DOHH2 (cell line): ENCODE results near the gene NOL4L.

Experiments
- H3F3A ChIP-seq: fragments of 200-600 bp; sonication (generic), shearing (Covaris generic); 2 replicates; pipeline ENCODE4 v1.6.0; 2016; ENCODE audit warnings: antibody characterized with exemption, mild to moderate bottlenecking; ENCODE audit not compliant: control insufficient read depth, insufficient read depth
- H3K27ac ChIP-seq: fragments of 200-600 bp; sonication (generic); 2 replicates; pipeline ENCODE4 v1.5.1; 2014; ENCODE audit warnings: low read depth, mild to moderate bottlenecking, low read length, moderate library complexity
- H3K27me3 ChIP-seq: fragments of 200-600 bp; sonication (generic); 2 replicates; pipeline ENCODE4 v1.6.1; 2014; ENCODE audit warnings: mild to moderate bottlenecking, low read length, mixed read lengths; ENCODE audit not compliant: control insufficient read depth
- H3K36me3 ChIP-seq: fragments of 200-600 bp; sonication (generic); 2 replicates; pipeline ENCODE4 v1.6.1; 2014; ENCODE audit warnings: mild to moderate bottlenecking, low read length, moderate library complexity, mixed read lengths; ENCODE audit not compliant: control insufficient read depth
- H3K4me1 ChIP-seq: fragments of 200-600 bp; sonication (generic); 2 replicates; pipeline ENCODE4 v1.6.1; 2014; ENCODE audit warnings: mild to moderate bottlenecking, low read length, mixed read lengths; ENCODE audit not compliant: control insufficient read depth
- H3K4me2 ChIP-seq: fragments of 200-600 bp; sonication (generic); 2 replicates; pipeline ENCODE4 v1.6.0; 2014; ENCODE audit warnings: mild to moderate bottlenecking, low read length, moderate library complexity
- H3K4me3 ChIP-seq: fragments of 200-600 bp; sonication (generic); 2 replicates; pipeline ENCODE4 v1.5.1; 2014; ENCODE audit warnings: mild to moderate bottlenecking, low read length, mixed read lengths
- H3K79me2 ChIP-seq: fragments of 200-600 bp; sonication (generic); 2 replicates; pipeline ENCODE4 v1.6.1; 2014; ENCODE audit warnings: mild to moderate bottlenecking, low read length, mixed read lengths; ENCODE audit not compliant: control insufficient read depth
- H3K9me2 ChIP-seq: fragments of 200-600 bp; sonication (generic); replicated peaks from 2 replicates; pipeline ENCODE4 v1.6.1; 2014; ENCODE audit warnings: mild to moderate bottlenecking, low read length, mixed read lengths; ENCODE audit not compliant: control insufficient read depth
- H3K9me3 ChIP-seq: fragments of 200-600 bp; sonication (generic); 2 replicates; pipeline ENCODE4 v1.6.1; 2014; ENCODE audit warnings: antibody characterized with exemption, low read length, mixed read lengths; ENCODE audit not compliant: control insufficient read depth, insufficient read depth
- H4K20me1 ChIP-seq: fragments of 200-600 bp; sonication (generic); 2 replicates; pipeline ENCODE4 v1.6.0; 2014; ENCODE audit warnings: low read depth, mild to moderate bottlenecking, antibody characterized with exemption, low read length, moderate library complexity; ENCODE audit not compliant: control insufficient read depth, insufficient read depth
- EZH2phosphoT487 ChIP-seq: fragments of 200-600 bp; sonication (generic); IDR thresholded peaks from 2 replicates; pipeline ENCODE4 v1.6.1; 2017; ENCODE audit warnings: borderline replicate concordance, mild to moderate bottlenecking, antibody characterized with exemption, low read length, moderate library complexity, mixed read lengths
- TF ChIP-seq, protein P1 (sequence below): fragments of 200-600 bp; sonication (generic); IDR thresholded peaks from one replicate; pipeline ENCODE4 v1.5.1; 2014; ENCODE audit warnings: antibody characterized with exemption, mild to moderate bottlenecking, low read depth, low read length; ENCODE audit not compliant: poor library complexity, severe bottlenecking

The NOL4L gene

DNA sequence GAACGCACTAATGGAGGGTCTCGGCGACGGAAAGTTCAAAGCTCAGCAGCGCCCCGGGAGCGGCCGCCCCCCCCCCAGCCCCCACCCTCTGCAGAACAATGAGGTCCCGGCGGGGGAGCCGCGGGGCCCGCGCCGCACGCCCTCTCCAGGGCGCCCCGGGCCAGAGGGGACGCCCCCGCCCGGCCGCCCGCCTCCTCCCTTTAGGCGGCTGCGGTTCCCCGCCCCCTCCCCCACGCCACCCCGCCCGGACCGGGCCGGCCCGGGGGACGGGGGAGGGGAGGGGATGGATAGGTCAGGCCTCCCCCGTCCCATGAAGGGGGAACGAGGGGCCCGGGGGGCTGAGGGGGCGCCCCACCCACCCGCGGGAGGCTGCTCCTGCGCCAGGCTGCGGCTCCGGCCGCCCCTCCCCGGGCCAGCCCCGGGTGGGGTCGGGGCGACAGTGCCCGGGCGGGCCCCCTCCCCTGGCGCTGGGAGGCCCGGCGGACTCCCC is 1.5 kb downstream of the NOL4L start:
- peaks cover 30% of the 10 kb centered on the region for H3K27me3 ChIP-seq
- H3K36me3 ChIP-seq: no peaks in the 10 kb centered on the region
- H3K9me2 ChIP-seq: no peaks in the 10 kb centered on the region
- TF ChIP-seq EZH2phosphoT487: no peak
- TF ChIP-seq, protein P1, sequence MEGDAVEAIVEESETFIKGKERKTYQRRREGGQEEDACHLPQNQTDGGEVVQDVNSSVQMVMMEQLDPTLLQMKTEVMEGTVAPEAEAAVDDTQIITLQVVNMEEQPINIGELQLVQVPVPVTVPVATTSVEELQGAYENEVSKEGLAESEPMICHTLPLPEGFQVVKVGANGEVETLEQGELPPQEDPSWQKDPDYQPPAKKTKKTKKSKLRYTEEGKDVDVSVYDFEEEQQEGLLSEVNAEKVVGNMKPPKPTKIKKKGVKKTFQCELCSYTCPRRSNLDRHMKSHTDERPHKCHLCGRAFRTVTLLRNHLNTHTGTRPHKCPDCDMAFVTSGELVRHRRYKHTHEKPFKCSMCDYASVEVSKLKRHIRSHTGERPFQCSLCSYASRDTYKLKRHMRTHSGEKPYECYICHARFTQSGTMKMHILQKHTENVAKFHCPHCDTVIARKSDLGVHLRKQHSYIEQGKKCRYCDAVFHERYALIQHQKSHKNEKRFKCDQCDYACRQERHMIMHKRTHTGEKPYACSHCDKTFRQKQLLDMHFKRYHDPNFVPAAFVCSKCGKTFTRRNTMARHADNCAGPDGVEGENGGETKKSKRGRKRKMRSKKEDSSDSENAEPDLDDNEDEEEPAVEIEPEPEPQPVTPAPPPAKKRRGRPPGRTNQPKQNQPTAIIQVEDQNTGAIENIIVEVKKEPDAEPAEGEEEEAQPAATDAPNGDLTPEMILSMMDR: no peak
- H3K4me2 ChIP-seq: peak overlapping the region; percentile 93
- H3K79me2 ChIP-seq: no peaks in the 10 kb centered on the region
- no peaks in the 10 kb centered on the region for H3K9me3 ChIP-seq
- no peaks in the 10 kb centered on the region for H4K20me1 ChIP-seq
- H3F3A ChIP-seq: peaks cover 13% of the 10 kb centered on the region; the same call in 1 of the 2 replicates
- peaks cover 45% of the 10 kb centered on the region for H3K4me1 ChIP-seq
- peak overlapping the region; percentile 81 for H3K4me3 ChIP-seq
- no peak overlapping the region for H3K27ac ChIP-seq

- H3K9me2 ChIP-seq: no peaks in the 10 kb centered on the region
- peak overlapping the region; percentile 93 for H3K4me2 ChIP-seq
These were observed 2.2 kb downstream of the NOL4L start for GRCh38 chr20:32582659-32583580.

DNA sequence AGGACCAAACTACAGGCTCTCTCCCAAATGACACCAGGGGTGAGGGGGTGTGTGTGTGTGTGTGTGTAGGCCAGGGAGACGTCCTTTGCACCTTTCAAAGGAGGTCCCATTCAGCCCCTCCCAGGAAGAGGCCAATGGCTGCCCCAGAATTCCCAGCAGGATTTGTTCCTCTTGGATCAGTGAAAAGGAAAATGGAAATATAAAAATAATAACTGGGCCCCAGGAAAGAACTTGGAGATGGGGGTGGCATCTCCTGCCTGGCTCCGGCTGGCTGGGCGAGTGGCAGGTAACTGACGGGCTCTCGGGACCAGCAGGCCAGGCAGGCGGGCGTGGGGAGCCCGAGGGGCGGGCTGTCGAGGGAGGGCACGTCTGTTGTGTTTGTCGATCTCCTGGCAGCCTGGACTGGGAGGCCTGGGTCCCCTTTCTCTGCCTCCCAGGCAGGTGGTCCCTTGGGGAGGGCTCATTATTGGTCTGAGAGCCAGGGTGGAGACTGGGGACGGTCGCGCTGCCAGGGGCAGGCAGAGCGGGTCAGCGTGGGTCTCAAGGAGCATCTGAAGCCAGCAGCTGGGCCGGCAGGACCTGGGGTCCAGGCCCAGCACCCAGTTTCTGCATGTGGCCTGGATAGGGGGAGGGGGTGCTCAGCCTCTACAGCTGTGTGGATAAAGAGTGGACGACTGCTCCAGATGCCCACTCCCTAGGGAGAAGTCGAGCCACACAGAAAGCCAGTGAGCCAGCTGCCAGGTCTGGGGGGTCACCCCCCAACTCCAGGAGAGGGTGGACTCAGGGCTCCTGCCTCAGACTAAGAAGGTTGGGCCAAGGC is 3.1 kb downstream of the NOL4L start:
- Histone ChIP-seq H3K9me3 (no peaks in the 10 kb centered on the region), H3K79me2 (no peaks in the 10 kb centered on the region), H3F3A (peaks cover 10% of the 10 kb centered on the region; the same call in 1 of the 2 replicates), H3K36me3 (no peaks in the 10 kb centered on the region), H3K9me2 (no peaks in the 10 kb centered on the region), H4K20me1 (no peaks in the 10 kb centered on the region), H3K4me2 (peak overlapping the region; percentile 21; the same call in 1 of the 2 replicates), H3K27me3 (peaks cover 19% of the 10 kb centered on the region), H3K4me1 (peaks cover 39% of the 10 kb centered on the region), H3K4me3 (no peak overlapping the region), H3K27ac (no peak overlapping the region)
- TF ChIP-seq EZH2phosphoT487: no peak
- TF ChIP-seq, protein P1: no peak

More at GRCh38 chr20:32582659-32583580, 2.2 kb downstream of the NOL4L start:
- Histone ChIP-seq H3K79me2 (no peaks in the 10 kb centered on the region), H3K4me3 (peak overlapping the region; percentile 81), H4K20me1 (no peaks in the 10 kb centered on the region), H3K27ac (no peak overlapping the region), H3K9me3 (no peaks in the 10 kb centered on the region), H3F3A (peaks cover 13% of the 10 kb centered on the region; the same call in 1 of the 2 replicates), H3K4me1 (peaks cover 45% of the 10 kb centered on the region), H3K36me3 (no peaks in the 10 kb centered on the region), H3K27me3 (peaks cover 28% of the 10 kb centered on the region)
- TF ChIP-seq, protein P1: no peak
